HG03095 (cell line): ENCODE data around the gene DLG2.
A peak's percentile ranks its signal among the peaks of the same experiment; 100 is the strongest.
"Not testable (repeated sequence)": the region's sequence is repeated elsewhere in the genome, so short reads cannot be mapped to it uniquely, and the experiment has no call there.

ENCODE experiments used
- ATAC-seq: cut with Tn5 transposase; IDR thresholded peaks from one replicate; pipeline ENCODE4 v1.9.1; 2021; ENCODE audit warnings: moderate library complexity; ENCODE audit not compliant: unreplicated experiment

DLG2 gene

DNA sequence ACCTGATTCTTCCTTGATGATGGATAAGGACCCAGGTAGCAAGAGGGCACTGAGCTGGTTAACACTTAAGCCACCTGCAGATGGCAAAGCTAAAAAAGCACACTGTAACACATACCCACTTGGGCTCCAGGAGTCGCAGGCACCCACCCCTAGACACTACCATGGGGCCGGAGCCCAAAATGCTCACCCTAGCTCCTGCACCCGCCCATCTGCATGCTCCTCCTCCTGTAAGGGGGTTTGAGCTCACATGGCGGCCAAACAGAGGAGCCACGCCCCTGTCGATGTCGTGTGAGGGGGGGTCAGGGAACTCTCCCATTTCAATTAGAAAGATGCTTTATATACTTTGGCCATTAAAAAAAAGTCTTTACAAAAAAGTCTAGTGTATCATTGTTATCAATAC, 370.7 kb downstream of the DLG2 start:
- no peak for ATAC-seq

DNA sequence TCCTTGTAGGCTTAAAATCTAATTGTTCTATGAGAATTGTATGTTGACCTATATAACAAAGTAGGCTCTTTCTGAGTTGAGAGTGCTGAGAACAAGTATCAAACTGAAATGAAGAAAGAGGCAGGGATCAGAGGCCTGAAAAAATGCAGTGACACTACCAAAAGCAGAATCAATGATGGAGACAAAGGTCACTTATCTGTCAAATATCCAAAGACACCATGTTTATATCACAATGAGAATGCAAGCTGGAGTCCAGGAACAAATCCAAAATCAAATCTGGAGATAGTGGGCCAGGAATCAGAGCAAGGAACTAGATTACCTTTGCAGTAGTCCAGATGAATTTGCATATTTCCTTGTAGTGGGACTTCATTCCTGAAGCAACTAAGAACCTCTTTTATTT, 377.7 kb downstream of the DLG2 start:
- ATAC-seq, result no peak

DNA sequence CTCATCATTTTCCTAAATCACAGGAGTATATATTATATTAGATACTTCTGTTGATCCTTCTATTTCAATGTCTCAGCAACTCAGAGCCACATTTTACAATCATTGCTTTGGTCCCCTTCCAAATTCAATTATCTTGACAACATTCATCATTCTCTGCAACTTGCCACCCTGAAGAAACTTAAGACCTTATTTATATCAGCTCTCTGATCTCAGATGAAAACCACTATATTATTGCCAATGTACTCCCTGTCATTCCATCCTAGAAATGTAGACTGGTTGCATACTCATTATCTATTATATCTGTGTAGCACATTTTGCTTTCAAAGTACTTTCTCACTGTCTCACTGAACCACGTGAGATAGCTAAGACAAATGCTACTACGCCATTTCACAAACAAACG, 379.3 kb downstream of the DLG2 start:
- ATAC-seq, result no peak

DNA sequence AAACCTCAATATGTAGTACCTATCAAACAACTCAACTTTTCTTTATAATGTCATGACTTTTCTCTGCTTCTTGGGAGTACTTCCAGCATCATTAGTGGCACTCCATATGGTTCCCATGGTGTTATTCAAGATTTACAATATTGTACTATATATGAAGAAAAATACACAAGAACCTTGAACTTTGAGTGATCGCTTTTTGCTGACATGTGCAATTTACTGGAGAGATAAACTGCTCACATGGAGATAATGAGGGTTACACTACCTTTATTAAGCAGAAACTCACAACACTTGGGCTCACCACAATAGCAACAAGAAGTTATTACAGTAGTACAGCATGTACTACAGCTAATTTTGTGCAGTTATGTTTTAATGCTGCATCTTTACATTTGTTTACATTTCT, 388.2 kb downstream of the DLG2 start:
- no peak for ATAC-seq

DNA sequence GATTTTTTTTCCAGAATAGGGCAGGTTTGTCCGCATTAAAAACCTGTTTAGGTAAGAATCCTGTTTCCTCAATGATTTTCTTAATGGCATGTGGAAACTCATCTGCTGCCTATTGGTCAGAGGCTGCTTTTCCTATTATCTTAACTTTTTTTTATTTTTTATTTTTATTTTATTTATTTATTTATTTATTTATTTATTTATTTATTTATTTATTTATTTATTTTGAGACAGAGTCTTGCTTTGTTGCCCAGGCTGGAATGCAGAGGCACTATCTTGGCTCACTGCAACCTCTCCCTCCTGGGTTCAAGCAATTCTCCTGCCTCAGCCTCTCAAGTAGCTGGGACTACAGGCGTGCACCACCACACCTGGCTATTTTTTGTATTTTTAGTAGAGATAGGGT, 389.1 kb downstream of the DLG2 start:
- not testable (repeated sequence) for ATAC-seq

DNA sequence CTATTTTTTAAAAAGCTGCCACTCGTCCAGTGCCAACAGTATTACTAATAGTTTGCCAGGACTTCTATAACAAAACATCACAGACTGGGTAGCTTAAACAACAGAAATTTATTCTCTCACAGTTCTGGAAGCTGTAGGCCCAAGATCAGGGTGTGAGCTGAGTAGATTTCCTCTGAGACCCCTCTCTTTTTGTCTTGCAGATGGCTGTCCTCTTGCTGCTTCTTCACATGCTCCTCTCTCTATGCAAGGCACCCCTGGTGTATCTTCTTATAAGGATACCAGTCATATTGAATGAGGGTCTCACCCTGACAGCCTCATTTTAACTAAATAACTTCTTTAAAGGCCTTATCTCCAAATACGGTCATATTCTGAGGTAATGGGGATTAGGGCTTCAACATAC, 390.9 kb downstream of the DLG2 start:
- ATAC-seq, result no peak

DNA sequence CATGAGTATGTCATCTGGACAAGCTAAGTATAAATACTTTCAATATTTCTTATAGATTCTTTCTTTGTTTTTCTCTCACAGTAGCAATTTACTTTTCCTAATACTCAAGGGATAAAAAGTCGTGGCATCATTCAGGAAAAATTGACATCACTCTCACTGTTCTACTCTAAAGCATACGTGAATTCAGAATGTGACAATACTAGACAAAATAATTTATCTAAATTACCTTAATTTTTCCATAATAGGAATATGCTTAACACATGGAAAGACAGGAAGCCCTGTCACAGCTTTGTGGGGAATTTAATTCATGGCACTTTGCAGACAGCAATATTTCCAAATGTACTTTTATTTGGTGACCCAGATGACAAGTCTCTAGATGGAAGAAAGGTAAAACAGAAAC, 394.6 kb downstream of the DLG2 start:
- no peak for ATAC-seq

DNA sequence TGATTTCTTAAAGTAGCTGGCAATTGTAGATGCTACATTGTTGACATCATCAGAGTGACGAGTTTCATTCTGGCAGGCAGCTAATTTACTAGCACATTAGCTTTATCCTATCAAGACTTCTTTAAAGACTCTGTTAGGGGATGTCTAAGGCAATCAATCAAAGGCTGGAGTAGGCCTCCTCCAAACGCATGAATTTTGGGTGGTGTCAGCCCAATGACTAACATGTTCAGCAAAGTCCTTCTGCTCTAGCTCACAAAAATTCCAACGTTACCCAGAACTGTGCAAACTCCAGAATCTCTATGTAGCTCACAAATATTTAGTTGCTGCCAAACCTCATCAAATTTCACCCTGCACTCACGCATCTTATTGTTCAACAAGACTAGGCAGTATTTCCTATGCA, 395.6 kb downstream of the DLG2 start:
- ATAC-seq, result no peak

DNA sequence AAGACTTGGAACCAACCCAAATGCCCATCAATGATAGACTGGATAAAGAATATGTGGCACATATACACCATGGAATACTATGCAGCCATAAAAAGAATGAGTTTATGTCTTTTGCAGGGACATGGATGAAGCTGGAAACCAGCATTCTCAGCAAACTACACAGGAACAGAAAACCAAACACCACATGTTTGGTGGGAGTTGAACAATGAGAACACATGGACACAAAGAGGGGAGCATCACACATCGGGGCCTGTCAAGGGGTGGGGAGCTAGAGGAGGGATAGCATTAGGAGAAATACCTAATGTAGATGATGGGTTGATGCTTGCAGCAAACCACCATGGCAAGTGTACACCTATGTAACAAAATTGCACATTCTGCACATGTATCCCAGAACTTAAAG, 397.4 kb downstream of the DLG2 start:
- ATAC-seq, result not testable (repeated sequence)

DNA sequence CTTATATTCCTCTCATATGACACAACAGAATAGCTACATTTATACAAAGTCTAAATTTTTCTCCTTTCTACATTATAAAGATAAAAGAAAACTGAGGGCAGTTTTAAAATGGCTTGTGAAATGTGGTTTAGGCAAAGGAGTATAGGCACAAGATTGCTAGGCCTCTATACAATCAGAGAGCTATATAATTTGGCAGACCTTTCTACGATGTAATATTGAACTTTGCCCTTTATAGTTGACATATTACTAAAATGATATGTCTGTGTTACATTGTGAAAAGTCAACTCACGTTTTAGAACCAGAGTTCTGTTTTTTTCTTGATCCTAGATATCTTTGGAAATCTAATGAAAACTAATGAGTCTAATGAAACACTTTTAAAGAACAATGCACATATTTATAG, 430.2 kb downstream of the DLG2 start:
- no peak for ATAC-seq

DNA sequence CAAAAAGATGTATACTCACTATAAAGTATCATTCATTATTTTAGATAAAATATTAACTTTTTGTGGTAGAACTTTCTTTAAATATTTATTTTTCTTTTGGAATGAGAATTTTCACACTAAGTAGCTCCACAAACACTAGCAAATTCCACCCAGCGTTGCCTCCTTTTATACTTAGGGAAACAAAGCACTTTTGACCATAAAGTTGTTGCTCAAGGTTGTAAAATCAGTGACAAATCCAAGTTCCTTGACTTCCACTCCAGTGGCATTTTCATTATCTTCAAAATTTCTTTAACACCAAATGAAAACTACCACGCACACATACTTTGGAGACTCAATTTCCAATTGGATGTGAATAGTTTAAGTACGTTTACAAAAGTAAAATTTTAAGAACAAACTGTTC, 431.2 kb downstream of the DLG2 start:
- ATAC-seq, result no peak

DNA sequence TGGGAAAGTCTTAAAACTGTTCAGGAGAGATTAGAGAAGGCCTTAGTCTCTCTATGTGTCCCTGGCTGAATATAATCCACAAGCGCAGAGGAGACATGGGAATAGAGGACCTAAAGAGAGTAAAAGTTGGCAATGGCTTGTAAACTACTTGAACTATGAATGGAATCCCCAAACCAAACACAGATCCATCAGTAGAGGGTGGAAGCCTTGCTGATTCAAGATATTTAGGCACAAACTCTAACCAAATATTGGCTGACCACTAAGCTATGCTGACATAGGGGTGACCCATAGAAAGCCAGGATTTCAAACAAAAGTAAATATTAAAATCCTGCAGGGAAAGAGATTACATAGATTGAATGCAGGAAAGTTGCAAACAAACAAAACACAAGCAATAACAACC, 439.2 kb downstream of the DLG2 start:
- no peak for ATAC-seq

DNA sequence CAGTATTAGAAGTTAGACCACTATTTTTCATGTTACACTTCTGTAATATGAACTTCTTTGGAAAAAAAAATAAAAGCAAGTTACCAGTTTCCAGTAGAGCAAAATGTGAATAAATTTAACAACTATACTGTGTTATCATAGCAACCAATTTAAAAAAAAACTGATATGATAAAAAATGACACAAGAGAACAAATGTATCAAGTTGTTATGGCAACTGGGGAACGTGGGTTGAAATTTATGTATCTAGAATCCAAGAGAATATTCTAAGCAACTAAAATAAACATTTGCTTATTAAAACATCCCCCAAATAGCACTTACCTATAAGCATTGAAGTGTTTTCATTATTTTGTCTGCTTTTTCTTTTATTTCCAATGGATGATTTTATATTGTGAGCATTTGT, 442.4 kb downstream of the DLG2 start:
- no peak for ATAC-seq

DNA sequence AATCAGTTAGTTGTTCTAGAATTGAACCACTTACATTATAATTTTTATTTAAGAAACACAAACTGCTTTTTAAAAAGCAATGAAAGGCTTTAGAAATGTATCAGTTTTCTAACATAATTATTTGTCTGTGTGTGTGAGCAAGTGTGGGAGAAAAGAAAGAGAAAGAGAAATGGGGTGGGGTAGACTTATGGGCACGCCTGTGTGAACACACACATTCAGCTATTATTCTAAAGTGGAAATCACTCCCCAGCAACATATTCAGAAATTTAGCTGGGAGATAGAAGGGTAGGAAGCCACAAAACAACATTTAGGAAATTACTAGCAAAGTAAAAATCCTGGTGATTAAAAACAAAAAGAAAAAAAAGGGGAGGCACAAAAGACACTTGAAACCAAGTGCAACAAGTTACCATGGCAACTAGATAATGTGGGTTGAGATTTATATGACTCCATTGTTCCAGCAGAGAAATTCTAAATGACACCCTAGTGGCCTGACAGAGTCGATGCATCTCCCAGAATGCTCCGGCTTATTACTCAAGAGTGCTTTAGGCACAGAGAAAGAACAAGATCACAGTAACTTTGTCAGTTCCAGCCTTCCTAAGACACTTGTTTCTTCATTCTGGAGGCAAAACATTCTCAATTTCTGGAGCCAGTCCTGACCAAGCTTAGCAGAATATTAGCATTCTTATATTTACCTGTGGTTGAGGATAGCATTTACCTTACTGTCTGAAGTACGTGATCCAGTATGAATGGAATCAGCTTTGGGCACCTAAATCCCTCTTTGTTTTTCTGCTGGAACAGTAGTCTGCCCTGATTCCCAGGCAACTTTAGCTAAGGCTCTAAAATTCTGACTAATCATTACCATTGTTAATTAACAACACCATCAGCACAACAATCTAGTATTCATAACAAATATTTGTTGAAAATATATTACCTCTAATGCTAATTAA, 444.4 kb downstream of the DLG2 start:
- peak; percentile 86 for ATAC-seq

DNA sequence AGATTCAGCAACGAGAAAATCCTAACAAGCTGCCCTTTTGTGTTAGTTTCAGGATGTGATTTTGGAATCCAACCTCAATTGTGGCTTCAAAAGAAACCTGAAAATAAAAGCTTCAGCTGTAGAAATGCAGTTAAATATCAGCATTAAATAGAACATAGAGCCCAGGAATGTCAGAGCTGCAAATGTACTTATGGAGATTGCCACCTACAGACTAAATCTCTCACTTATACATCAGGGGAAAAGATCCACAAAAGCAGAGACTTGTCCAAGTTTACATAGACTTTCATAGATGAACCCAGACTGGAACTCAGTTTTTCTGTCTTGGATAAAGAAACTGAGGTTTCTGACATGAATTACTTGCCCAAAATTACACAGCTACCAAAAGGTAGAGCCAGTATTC, 446.6 kb downstream of the DLG2 start:
- ATAC-seq, result no peak

DNA sequence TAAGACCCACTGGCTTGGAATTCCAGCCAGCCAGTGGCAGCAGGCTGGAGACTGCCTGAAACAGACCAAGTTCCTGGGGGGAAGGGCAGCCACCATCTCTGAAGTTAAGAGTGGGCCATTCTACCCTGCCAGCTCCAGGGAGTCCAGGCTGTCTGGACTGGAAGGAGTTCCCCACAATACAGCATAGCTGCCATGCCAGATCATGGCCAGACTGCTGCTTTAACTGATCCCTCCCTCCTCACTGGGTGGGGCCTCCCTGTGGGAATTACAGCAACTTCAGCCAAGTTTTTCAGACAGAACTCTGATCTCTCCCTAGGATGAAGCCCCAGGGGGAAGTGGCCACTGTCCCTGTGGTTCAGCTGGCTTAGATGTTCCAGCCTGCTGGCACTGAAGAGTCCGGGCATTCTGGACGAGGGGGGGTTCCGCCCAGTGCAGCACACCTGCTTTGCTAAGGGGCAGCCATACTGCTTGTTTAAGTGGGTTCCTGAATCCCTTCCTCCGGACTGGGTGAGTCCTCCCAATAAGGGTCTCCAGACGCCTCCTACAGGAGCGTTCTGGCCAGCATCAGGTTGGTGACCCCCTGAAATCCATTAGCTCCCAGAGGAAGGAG, 455.4 kb downstream of the DLG2 start:
- no peak for ATAC-seq

DNA sequence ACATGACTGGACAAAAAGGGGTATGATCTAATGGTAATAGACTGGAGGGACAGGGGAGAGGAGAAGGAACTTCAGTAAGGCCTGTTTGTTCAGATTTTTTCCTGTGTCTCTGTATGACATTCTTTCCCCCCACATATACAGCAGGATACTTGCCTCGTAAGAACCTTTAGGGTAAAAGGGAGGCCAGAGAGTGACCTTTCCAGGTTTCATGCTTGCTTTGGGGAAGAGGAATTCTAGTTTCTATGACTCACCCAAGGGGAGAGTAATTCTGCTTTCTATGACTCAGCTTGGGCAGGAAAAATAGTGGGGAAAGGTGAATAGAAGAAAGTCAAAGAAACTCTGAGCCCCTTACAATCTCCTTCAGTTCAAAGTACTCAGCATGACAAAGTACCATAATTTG, 457.0 kb downstream of the DLG2 start:
- ATAC-seq, result no peak

DNA sequence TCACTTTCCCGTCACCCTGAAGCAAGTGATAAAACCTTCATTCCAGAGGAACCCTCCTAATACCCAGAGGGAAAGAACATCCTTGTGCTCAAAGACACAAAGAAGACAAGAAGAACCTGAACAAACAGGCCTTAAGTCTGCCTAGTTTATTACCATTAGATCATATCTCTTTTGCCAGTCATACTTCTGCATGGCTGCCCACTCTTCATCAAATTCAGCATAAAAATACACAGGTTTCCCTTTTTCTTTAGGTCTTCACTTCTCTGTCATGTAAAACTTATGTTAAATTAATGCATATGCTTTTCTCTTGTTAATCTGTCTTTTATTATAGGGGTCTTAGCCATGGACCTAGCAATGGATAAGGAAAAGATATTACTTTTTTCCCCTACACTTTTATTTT, 459.7 kb downstream of the DLG2 start:
- ATAC-seq, result no peak

DNA sequence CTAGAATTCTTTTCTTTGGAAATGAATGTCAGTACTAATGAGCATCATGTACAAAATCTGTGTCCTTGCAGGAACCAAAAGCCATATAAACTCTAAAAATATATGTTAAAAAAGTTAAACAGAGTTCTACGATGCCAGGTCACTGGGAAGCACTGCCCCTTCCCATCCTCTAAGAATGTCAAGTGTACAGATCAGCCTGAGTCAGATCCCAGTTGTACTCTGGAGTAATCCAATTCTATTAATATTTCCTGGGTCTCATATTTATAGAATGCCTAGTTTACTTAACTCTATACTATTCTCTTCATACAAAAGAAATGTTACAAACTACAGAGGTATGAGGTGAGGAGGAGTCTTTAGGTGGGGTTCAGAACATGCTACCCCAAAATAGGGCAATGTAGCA, 460.1 kb downstream of the DLG2 start:
- no peak for ATAC-seq

DNA sequence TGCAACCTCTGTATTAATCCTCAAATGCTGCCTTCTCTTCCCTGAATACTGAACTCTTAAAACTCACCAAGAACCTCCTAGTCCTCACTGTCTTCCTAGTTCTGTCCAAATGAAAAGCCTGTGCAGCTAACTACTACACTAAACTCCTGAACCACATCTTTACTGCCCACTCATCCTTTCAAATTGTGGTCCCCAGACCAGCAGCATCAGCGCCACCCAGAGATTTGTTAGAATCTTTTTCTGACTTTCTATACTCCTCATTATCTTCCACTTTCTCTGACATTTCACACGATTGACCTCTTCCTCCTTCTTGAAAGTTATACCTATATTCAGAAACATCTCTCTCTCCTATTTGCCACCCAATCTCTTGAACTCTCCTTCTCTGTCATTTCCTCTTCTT, 461.3 kb downstream of the DLG2 start:
- no peak for ATAC-seq

DNA sequence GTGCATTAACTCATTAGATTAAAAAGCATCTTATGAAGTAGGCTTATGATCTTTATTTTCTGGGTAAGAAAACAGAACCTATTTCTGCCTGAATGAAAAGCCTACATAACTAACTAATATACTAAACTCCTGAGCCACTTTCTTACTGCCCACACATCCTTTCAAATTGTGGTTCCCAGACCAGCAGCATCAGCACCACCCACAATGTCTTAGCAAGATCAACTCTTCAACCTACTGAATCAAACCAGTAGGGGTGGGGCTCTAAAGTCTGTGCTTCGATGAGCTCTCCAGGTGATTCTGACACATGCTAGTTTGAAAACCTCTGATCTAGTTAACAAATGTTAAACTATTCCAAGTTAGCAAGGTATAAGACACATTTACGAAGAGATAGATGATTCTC, 462.4 kb downstream of the DLG2 start:
- no peak for ATAC-seq

DNA sequence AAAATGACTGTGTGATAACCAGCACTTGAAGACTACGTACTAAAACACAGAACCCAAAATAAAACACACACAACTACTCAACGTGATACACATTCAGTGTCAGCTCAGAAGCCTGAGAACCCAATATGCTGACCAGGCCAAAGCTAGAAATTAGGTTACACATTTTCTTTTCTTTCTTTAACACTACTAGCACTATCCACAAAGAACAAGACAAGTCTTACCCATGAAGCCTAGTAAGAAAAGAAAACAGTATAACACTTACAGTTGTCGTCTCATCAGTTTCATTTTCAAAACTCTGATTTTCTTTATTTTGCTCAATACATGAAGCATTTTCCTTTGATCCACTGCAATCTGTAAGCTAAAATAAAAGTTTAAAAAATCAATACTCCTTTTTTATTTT, 472.9 kb downstream of the DLG2 start:
- ATAC-seq, result no peak

DNA sequence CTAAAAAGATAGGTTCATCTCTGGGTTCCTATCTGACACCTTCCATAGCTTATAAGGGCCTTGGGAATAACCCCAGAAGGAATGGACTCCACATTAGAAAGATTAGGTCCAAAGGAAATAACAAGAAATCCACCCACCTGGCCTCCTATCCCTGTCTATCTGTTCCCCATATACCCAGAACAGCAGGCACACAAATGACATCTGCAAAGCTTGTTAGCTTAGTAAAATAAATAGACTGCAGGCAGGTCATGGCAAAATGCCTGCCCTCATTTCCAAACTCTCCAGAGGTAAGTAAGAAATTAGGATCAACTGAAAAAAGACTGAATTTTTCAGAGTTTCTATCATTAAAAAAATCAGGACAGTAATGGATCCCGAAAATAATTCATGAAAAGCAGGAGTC, 489.5 kb downstream of the DLG2 start:
- no peak for ATAC-seq
